ENCODE measurements around the gene MCM3. TPM values are rescaled to one million over a fixed set of nuclear protein-coding genes. Genes with fewer than 3 reads are reported as not detected.

Gene MCM3
- total RNA-seq, 1 experiment from 2014 or later, result 276 TPM

DNA sequence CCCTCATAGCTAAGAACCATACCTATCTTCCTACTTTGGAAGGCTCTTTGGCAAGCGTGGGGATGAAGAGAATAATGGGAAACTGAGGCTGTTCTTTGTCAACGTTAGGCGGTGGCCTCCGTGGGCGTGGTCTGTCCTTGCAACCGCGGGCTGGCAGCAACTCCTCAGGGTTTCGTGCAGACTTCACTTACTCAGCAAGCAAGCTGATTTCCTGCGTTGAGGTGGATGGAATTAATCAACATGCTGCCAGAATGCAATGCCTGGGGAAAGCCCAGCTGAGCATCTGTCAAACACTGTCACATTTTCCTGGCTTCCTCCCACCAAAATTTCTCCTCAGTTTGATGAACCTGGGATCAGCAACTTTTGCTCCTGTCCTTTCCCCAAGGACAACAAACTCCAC lies 31.0 kb downstream of the MCM3 start (continued):
- no peak for TF ChIP-seq ZNF317 (CRISPR knock-in tag; IDR thresholded peaks at IDR 0.05; ENCODE audit: borderline replicate concordance, low read depth)
- TF ChIP-seq, protein P1, sequence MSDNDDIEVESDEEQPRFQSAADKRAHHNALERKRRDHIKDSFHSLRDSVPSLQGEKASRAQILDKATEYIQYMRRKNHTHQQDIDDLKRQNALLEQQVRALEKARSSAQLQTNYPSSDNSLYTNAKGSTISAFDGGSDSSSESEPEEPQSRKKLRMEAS (CRISPR knock-in tag; IDR thresholded peaks at IDR 0.05), result no peak
- no peak for TF ChIP-seq IRF1 (CRISPR knock-in tag; IDR thresholded peaks at IDR 0.05)
- TF ChIP-seq HMGA2 (CRISPR knock-in tag; IDR thresholded peaks at IDR 0.05), result no peak
- TF ChIP-seq TP53 (CRISPR knock-in tag; IDR thresholded peaks at IDR 0.05), result no peak
- no peak for TF ChIP-seq NFE2L1 (CRISPR knock-in tag; IDR thresholded peaks at IDR 0.05)
- TF ChIP-seq, protein P2, sequence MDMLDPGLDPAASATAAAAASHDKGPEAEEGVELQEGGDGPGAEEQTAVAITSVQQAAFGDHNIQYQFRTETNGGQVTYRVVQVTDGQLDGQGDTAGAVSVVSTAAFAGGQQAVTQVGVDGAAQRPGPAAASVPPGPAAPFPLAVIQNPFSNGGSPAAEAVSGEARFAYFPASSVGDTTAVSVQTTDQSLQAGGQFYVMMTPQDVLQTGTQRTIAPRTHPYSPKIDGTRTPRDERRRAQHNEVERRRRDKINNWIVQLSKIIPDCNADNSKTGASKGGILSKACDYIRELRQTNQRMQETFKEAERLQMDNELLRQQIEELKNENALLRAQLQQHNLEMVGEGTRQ (CRISPR knock-in tag; IDR thresholded peaks at IDR 0.05), result no peak

- Mint-ChIP-seq H3K27ac (no peak overlapping the region), H3K27me3 (ENCODE audit: low read depth) (peaks cover 5% of the 10 kb centered on the region), H3K36me3 (peaks cover 3% of the 10 kb centered on the region), H3K4me1 (no peaks in the 10 kb centered on the region), H3K9me3 (peaks cover 13% of the 10 kb centered on the region), H3K4me3 (no peak overlapping the region)
- CTCF ChIA-PET, result interaction anchor here (1.7 kb wide), 1 partner anchor 17 kb away, joined by 5 read pairs; no protein-coding TSS in a partner anchor
- no peak for TF ChIP-seq ZNF232 (CRISPR knock-in tag; IDR thresholded peaks at IDR 0.05)
- TF ChIP-seq, protein P3, sequence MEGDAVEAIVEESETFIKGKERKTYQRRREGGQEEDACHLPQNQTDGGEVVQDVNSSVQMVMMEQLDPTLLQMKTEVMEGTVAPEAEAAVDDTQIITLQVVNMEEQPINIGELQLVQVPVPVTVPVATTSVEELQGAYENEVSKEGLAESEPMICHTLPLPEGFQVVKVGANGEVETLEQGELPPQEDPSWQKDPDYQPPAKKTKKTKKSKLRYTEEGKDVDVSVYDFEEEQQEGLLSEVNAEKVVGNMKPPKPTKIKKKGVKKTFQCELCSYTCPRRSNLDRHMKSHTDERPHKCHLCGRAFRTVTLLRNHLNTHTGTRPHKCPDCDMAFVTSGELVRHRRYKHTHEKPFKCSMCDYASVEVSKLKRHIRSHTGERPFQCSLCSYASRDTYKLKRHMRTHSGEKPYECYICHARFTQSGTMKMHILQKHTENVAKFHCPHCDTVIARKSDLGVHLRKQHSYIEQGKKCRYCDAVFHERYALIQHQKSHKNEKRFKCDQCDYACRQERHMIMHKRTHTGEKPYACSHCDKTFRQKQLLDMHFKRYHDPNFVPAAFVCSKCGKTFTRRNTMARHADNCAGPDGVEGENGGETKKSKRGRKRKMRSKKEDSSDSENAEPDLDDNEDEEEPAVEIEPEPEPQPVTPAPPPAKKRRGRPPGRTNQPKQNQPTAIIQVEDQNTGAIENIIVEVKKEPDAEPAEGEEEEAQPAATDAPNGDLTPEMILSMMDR (IDR thresholded peaks at IDR 0.05), result no peak
- no peak for TF ChIP-seq ETV6 (CRISPR knock-in tag; IDR thresholded peaks at IDR 0.05)
- TF ChIP-seq FOXJ3 (CRISPR knock-in tag; IDR thresholded peaks at IDR 0.05; ENCODE audit: borderline replicate concordance), result no peak
- TF ChIP-seq KAT7 (CRISPR knock-in tag; IDR thresholded peaks at IDR 0.05; ENCODE audit: borderline replicate concordance), result no peak
- no peak for TF ChIP-seq PREB (CRISPR knock-in tag; IDR thresholded peaks at IDR 0.05; ENCODE audit: borderline replicate concordance)
- TF ChIP-seq ZNF121 (CRISPR knock-in tag; IDR thresholded peaks at IDR 0.05), result no peak
- POLR2A ChIA-PET, result no interaction called here
- ATAC-seq, result no peak
- no peak for DNase-seq (ENCODE audit: low spot score)
Measured at GRCh38 chr6:52251113-52251512, 33.4 kb downstream of the MCM3 start.

DNA sequence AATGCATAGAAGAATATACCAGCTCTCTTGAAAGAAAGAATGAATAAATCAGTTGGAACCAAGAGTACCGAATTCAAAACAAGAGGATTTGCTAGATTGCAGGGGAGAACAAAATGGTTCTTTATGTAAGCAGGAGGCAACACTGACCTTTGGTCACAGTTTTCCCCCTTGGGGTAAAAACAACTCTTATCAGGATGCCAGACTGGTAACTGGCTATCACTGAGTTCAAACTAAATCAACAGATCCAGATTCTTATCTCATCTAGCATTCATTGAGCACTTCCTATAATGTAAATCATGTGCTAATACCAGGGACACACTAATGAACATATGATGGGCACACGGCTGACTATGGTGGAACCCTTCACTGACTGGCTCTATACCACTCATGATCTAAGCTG lies 35.5 kb downstream of the MCM3 start:
- CTCF ChIA-PET, result interaction anchor here (1.0 to 2.0 kb wide), 2 partner anchors 14 to 199 kb away, joined by 3 to 4 read pairs; no protein-coding TSS in a partner anchor
- no peaks in the 10 kb centered on the region for H3K4me1 Mint-ChIP-seq
- DNase-seq (ENCODE audit: low spot score) (no peak), ATAC-seq (no peak)
- POLR2A ChIA-PET, result interaction anchor here (0.6 kb wide), 1 partner anchor 30 kb away, joined by 7 read pairs; no protein-coding TSS in a partner anchor
- H3K9me3 Mint-ChIP-seq, result no peaks in the 10 kb centered on the region
- H3K4me3 Mint-ChIP-seq, result no peak overlapping the region
- H3K27me3 Mint-ChIP-seq (ENCODE audit: low read depth), result peaks cover 3% of the 10 kb centered on the region
- H3K36me3 Mint-ChIP-seq, result no peaks in the 10 kb centered on the region
- no peak overlapping the region for H3K27ac Mint-ChIP-seq
- TF ChIP-seq ZNF423 (CRISPR knock-in tag; IDR thresholded peaks at IDR 0.05), result no peak
- no peak for TF ChIP-seq NFE2L1 (CRISPR knock-in tag; IDR thresholded peaks at IDR 0.05)
- TF ChIP-seq, protein P1 (CRISPR knock-in tag; IDR thresholded peaks at IDR 0.05), result no peak
- TF ChIP-seq IRF1 (CRISPR knock-in tag; IDR thresholded peaks at IDR 0.05), result no peak
- TF ChIP-seq AFF4 (CRISPR knock-in tag; IDR thresholded peaks at IDR 0.05; ENCODE audit: borderline replicate concordance), result no peak
- no peak for TF ChIP-seq TP53 (CRISPR knock-in tag; IDR thresholded peaks at IDR 0.05)
- TF ChIP-seq GABPB1 (CRISPR knock-in tag; IDR thresholded peaks at IDR 0.05), result no peak
- TF ChIP-seq KAT7 (CRISPR knock-in tag; IDR thresholded peaks at IDR 0.05; ENCODE audit: borderline replicate concordance), result no peak
- TF ChIP-seq MXD4 (CRISPR knock-in tag; IDR thresholded peaks at IDR 0.05; ENCODE audit: borderline replicate concordance), result no peak
- no peak for TF ChIP-seq ZNF425 (CRISPR knock-in tag; conservative IDR thresholded peaks at IDR 0.05)
- no peak for TF ChIP-seq NR2C2 (CRISPR knock-in tag; IDR thresholded peaks at IDR 0.05)
- no peak for TF ChIP-seq NFATC4 (CRISPR knock-in tag; IDR thresholded peaks at IDR 0.05)

Measured in WTC11 (cell line).